ENCODE data around the gene HK1.
"Not testable (repeated sequence)": the region's sequence is repeated elsewhere in the genome, so short reads cannot be mapped to it uniquely, and the experiment has no call there.

Gene HK1

GRCh38 chr10:69253171-69253570 is 25.1 kb upstream of the HK1 start:
- in situ Hi-C loops (cut with HindIII; ENCODE audit: low sequenced_read_pairs) = no loop called here

GRCh38 chr10:69254877-69255276 is 23.4 kb upstream of the HK1 start:
- in situ Hi-C loops (cut with HindIII; ENCODE audit: low sequenced_read_pairs) = no loop called here

- in situ Hi-C loops (cut with HindIII; ENCODE audit: low sequenced_read_pairs) = no loop called here
Observed at GRCh38 chr10:69259547-69260243, 18.6 kb upstream of the HK1 start.

DNA sequence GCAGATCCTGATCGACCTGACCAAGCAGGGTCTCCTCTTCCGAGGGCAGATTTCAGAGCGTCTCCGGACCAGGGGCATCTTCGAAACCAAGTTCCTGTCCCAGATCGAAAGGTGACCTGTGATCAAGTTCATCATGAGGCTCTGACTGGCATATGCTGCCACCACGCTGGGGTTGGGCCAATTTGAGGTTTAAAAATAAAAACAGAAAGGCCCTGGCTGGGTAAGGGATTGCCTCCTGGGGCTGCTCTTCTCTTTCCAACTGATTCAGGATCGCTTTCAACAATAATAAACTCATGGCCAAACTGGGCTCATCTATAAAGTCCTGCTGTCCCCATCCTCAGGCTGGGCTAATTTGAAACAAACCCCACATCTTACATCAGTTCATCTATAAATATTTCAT is 17.1 kb upstream of the HK1 start:
- in situ Hi-C loops (cut with HindIII; ENCODE audit: low sequenced_read_pairs) = no loop called here

- in situ Hi-C loops (cut with HindIII; ENCODE audit: low sequenced_read_pairs) = no loop called here
Observed at GRCh38 chr10:69262292-69262751, 16.0 kb upstream of the HK1 start.

GRCh38 chr10:69265521-69265920 is 12.8 kb upstream of the HK1 start:
- in situ Hi-C loops (cut with HindIII; ENCODE audit: low sequenced_read_pairs) = no loop called here

DNA sequence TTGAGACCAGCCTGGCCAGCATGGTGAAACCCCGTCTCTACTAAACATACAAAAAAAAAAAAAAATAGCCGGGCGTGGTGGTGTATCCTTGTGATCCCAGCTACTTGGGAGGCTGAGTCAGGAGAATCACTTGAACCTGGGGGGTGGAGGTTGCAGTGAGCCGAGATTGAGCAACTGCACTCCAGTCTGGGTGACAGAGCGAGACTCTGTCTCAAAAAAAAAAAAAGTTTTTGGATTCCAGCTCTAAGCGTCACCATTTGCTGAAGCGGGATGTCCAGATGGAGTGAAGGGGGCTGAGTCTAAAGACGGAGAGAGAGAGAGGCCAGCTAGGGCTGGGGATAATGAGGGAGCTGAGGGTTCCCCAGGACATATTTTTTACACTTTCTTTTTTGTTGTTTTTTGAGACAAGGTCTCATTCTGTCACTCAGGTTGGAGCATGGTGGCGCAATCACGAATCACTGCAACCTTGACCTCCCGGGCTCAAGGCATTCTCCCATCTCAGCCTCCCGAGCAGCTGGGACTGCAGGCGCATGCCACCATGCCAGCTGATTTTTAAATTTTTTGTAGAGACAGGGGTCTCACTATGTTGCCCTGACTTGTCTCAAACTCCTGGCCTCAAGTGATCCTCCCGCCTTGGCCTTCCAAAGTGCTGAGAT is 9.4 kb upstream of the HK1 start:
- in situ Hi-C loops (cut with HindIII; ENCODE audit: low sequenced_read_pairs) = no loop called here

- in situ Hi-C loops (cut with HindIII; ENCODE audit: low sequenced_read_pairs) = no loop called here
Observed at GRCh38 chr10:69269761-69270160, 8.5 kb upstream of the HK1 start.

DNA sequence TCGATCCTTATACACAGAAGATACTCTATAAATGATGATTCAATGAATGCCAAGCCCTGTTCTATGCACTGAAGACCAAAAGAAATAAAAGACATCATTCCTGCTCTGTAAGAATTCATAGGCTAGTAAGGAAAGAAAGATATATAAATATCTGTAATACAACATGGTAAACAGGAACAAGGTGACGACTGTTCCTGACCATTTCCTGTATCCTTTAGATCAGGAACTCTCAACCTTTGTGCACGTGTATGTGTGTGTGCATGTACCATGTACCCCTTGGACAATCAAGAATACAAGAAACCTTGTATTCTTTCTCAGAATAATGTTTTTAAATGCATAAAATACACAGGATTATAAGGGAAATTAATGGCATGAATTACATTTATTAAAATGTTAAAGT is 7.3 kb upstream of the HK1 start:
- in situ Hi-C loops (cut with HindIII; ENCODE audit: low sequenced_read_pairs) = no loop called here

DNA sequence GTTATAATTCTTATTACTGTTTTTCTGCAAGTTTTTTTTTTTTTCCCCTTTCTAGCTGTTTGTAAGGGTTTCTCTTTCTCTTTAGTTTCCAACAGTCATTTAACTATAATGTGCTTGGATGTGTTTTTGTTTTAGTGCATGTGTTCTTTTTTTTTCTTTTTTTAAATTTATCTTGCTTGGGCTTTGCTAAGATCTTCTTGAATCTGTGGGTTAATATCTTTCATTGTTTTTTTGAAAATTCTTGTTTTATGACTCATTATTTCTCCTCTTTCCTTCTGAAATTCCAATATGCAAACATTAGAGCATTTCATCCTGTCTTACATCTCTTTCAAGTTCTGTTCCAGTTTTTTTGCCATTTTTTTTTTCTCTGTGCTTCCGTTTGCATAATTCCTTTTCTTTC is 5.7 kb upstream of the HK1 start:
- in situ Hi-C loops (cut with HindIII; ENCODE audit: low sequenced_read_pairs) = no loop called here

DNA sequence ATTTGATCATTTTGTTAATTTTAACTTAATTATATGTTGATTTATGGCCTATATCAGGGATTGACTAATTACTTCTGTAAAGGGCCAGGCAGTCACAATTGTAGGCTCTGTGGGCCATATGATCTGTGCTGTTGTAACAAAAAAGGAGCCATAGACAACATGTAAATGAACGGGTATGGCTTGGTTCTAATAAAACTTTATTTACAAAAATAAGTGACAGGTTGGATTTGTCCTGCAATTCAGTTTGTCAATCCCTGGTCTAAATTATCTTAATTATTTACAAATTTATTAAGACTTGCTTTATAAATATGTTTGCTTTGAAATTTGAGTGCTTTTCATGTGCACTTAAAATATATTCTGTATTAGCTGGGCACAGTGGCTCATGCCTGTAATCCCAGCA is 2.9 kb upstream of the HK1 start:
- in situ Hi-C loops (cut with HindIII; ENCODE audit: low sequenced_read_pairs) = no loop called here

DNA sequence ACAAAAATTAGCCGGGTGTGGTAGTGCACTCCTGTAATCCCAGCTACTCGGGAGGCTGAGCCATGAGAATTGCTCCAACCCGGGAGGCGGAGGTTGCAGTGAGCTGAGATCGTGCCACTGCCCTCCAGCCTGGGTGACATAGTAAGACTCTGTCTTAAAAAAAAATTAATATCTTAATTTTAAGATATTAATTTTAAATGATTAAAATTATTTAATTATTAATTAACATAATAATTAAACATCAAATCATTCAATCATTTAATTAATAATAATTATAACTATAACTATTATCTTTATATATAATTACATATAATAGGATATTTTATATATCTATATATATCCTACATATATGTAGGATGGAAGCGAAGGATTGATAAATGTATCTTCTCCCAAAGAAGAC is 1.8 kb upstream of the HK1 start:
- in situ Hi-C loops (cut with HindIII; ENCODE audit: low sequenced_read_pairs) = no loop called here

DNA sequence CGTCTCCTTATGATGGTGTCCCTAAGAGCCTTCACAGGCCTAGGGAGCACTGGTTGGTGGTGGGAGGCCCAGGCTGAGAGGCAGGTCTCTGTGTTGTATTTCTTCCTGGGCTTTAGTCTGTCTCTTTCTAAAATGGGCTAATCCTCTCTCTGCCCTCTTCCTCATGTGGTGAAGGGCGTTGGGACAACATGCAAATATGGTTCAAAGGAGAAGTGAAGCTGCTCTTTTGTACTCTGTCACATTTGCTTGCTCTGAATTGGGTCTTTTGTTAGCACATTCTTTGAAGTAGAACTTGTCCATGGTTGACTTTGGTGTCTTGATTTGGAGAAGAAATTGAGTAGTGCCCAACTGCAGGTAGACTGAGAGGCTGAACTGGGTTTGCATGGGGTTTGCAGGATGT is 814 bp downstream of the HK1 start:
- in situ Hi-C loops (cut with HindIII; ENCODE audit: low sequenced_read_pairs) = no loop called here

DNA sequence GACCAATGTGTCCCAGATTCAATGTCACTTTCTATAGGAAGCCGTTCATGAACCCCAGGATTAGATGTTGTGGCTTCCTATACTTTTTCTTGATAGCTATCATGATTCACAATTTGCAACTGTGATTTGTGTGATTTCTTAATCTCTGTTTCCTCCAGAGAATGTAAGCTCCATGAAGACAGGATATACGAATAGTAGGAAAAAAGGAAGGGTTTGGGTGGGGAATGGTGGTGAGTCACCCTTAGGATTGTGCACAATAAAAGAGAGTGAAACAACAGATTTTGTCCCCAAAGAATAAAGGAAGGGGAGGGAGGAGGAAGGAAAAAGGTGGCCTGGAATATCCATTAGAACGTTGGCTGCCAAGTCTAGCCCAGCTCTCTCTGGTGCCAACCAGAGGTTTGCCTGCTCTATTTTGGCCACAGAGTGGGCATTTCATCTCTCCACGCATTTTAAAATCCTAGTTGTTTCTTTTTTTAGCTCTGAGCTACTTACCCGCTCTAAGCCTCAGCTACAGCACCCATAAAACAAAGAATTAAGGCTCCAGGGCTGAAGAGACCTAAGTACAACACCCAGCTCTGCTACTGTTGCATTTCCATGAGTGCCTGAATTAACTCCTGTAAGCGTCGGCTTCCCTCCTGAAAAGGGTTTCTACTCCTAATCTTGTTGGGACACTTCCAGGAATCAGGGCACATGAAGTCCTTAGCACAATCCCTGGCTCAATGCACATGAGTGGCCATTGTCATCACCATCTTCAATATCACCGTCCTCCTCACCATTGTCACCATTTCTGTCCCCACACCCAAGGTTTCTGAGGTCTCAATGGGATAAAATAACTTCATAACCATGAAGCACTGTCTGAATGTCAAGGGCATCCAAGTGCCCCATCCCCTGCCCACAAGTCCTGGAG is 3.5 kb downstream of the HK1 start:
- in situ Hi-C loops (cut with HindIII; ENCODE audit: low sequenced_read_pairs) = no loop called here

DNA sequence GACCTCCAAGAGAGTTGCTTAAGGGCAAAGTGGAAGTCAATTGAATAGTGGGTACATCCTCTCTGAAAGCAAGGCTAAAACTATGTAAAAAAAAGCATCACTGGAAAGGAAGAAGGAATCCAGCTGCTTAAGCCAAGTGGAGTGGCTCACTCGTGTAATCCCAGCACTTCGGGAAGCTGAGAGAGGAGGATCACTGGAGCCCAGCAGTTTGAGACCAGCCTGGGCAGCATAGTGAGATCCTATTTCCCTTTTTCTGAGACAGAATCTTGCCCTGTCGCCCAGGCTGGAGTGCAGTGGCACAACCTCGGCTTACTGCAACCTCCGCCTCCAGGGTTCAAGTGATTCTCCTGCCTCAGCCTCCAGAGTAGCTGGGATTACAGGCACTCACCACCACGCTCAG is 6.1 kb downstream of the HK1 start:
- in situ Hi-C loops (cut with HindIII; ENCODE audit: low sequenced_read_pairs) = not testable (repeated sequence)

DNA sequence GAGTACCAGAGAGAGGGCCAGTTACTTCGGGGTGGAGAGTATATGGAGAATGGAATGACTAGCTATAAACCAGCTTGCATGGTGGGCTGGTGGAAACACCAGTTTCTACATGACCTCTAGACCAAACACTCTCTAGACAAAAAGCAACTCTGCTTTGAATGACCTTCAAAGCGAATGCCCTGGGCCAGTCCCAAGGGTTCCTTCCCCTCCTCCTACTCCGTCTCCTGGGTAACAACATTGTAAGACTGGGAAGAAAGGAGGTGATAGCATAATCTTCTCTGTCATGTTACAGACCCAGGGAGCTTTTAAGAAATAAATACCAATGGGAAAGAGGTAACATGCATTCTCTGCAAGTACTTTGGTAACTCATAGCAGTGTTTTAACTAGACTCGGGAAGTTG is 7.4 kb downstream of the HK1 start:
- in situ Hi-C loops (cut with HindIII; ENCODE audit: low sequenced_read_pairs) = no loop called here

- in situ Hi-C loops (cut with HindIII; ENCODE audit: low sequenced_read_pairs) = no loop called here
Observed at GRCh38 chr10:69287181-69287580, 8.9 kb downstream of the HK1 start.

- in situ Hi-C loops (cut with HindIII; ENCODE audit: low sequenced_read_pairs) = no loop called here
Observed at GRCh38 chr10:69290993-69291392, 12.7 kb downstream of the HK1 start.

DNA sequence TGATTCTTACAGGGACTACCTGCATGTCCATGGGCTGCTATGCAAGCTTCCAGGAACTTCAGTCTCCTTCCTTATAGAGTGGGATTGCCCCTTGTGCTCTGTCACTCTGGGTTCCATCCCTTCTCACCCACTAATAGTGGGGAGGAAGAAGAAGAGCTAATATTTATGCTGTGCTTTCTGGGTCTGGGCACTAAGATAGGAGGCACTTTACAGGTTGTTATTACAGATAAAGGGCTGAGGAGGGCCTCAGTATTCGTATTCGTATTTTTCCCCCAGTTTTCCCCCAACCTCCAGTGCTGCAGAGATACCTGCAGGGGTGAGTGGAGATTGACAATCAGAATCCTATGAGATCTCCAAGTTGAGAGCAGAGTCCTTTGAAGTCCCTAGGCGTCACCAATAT is 14.2 kb downstream of the HK1 start:
- in situ Hi-C loops (cut with HindIII; ENCODE audit: low sequenced_read_pairs) = no loop called here

DNA sequence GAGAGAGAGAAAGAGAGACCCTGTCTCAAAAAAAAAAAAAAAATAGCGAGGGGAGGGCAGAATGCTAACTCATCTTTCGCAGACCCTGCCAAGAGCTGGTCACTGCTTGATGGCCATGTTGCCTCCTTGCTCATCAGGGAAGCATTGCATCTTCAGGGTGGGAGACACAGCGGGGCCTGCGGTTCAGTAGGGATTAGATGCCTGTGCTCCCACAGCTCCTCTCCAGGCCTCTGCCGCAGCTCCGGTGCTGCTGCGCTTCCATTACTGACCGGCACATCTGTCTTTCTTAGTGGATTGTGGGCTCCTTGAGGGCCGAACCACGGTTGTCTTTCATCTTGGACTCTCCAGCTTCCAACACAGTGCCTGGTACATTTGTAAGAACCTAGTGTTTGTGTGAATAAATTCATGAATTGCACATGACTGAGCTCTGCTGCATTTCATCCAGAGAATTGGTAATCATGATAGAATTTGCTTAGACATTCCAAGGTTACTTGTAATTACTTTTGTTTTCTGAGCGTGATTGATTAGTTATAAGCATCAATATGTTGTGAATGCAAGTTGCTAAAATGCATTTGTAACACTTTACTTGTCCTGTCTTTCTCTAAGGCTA is 16.8 kb downstream of the HK1 start:
- in situ Hi-C loops (cut with HindIII; ENCODE audit: low sequenced_read_pairs) = no loop called here

GRCh38 chr10:69303632-69304051 is 25.3 kb downstream of the HK1 start:
- in situ Hi-C loops (cut with HindIII; ENCODE audit: low sequenced_read_pairs) = no loop called here

Data from endothelial cell of hepatic sinusoid (primary cell).